ENCODE data around the gene TRABD2B.

The TRABD2B gene

DNA sequence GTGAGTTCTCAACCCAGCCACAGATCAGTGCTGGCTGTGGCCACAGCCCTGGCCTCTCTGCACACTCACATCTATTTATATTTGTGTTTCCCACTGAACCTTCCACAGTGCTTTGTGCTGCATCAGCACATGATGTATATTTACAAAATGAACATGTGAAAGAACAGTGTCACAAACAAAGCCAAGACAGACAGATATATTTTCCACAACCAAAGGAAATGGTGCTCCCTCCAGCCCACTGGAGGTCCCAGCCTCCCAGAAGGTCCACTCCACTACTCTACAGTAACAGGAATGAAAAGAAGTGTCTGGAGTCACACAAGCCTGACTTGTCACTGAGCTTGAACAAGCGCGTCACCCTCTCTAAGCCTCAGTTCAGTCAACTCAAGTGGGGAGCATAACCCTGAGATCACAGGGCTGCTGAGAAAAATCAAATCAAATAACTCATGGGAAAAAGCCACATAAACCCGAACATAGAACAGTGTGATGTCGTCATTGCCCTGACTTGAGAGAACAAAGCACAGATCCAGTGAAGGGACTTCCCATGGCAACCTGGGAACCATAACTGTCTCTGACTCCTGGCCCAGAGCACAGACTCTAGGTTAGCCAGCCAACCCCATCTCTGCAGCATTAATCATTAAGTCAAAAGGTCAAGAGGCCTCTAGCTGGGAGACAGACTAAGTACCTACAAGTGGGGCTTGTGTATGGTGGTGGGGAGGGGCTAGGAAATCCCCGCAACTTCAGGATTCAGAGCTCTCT is 121.2 kb downstream of the TRABD2B start:
- no peak for DNase-seq
- H2AFZ ChIP-seq (ENCODE audit: low read depth, low read length), result no peak overlapping the region
- H3K36me3 ChIP-seq (ENCODE audit: insufficient read depth, low read length), result no peaks in the 10 kb centered on the region
- H3K9ac ChIP-seq (ENCODE audit: low read depth, low read length), result no peak overlapping the region
- H3K9me3 ChIP-seq (ENCODE audit: insufficient read depth, low read length, severe bottlenecking), result no peaks in the 10 kb centered on the region
- no peaks in the 10 kb centered on the region for H3K4me1 ChIP-seq (ENCODE audit: insufficient read depth, low read length)
- H3K4me3 ChIP-seq (ENCODE audit: low read depth in 1 of 2, low read length in 2 of 2), result no peak overlapping the region
- no peaks in the 10 kb centered on the region for H4K20me1 ChIP-seq (ENCODE audit: insufficient read depth, low read length)
- ATAC-seq (ENCODE audit: insufficient read depth, low read depth), result no peak
- no peak overlapping the region for H3K4me2 ChIP-seq (ENCODE audit: insufficient read depth, low read length)
- H3K27me3 ChIP-seq (ENCODE audit: insufficient read depth, low read length, poor library complexity), result no peaks in the 10 kb centered on the region
- no peak for TF ChIP-seq CTCF (IDR thresholded peaks at IDR 0.05; ENCODE audit: borderline replicate concordance, extremely low read depth, low read length, poor library complexity, severe bottlenecking)
- no peak for TF ChIP-seq EZH2 (IDR thresholded peaks at IDR 0.05; ENCODE audit: borderline replicate concordance, low read depth, low read length, severe bottlenecking)
- H3K27ac ChIP-seq (ENCODE audit: low read length), result no peak overlapping the region
- no peaks in the 10 kb centered on the region for H3K79me2 ChIP-seq (ENCODE audit: insufficient read depth, low read length)

- H3K36me3 ChIP-seq (ENCODE audit: insufficient read depth, low read length), result no peaks in the 10 kb centered on the region
- ATAC-seq (ENCODE audit: insufficient read depth, low read depth), result no peak
Measured at GRCh38 chr1:47875036-47875435, 122.1 kb downstream of the TRABD2B start.

DNA sequence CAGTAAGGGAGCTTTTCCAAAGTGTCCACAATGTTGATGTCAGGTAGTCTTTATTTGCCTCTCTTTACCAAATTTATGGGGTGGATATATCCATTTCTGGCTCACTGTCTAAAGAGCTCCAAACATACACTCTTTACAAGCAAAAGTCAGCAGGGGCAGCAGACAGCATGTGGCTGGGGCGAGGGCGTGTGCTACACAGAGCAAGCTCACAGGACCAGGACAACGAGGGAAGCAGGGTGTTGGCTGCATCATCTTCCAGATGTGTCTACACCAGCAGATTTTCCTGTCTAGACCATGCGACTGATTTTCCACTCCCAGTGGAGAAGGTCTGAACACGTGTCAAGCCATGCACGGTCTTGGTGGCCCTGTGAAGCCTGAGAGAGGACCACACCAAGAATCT is 123.8 kb downstream of the TRABD2B start:
- Histone ChIP-seq H2AFZ (ENCODE audit: low read depth, low read length) (no peak overlapping the region), H3K79me2 (ENCODE audit: insufficient read depth, low read length) (no peaks in the 10 kb centered on the region), H3K4me2 (ENCODE audit: insufficient read depth, low read length) (no peak overlapping the region), H4K20me1 (ENCODE audit: insufficient read depth, low read length) (no peaks in the 10 kb centered on the region), H3K4me1 (ENCODE audit: insufficient read depth, low read length) (no peaks in the 10 kb centered on the region), H3K36me3 (ENCODE audit: insufficient read depth, low read length) (no peaks in the 10 kb centered on the region), H3K4me3 (ENCODE audit: low read depth in 1 of 2, low read length in 2 of 2) (no peak overlapping the region), H3K9ac (ENCODE audit: low read depth, low read length) (no peak overlapping the region), H3K9me3 (ENCODE audit: insufficient read depth, low read length, severe bottlenecking) (no peaks in the 10 kb centered on the region), H3K27ac (ENCODE audit: low read length) (no peak overlapping the region), H3K27me3 (ENCODE audit: insufficient read depth, low read length, poor library complexity) (no peaks in the 10 kb centered on the region)
- no peak for ATAC-seq (ENCODE audit: insufficient read depth, low read depth)
- DNase-seq, result no peak
- TF ChIP-seq EZH2 (IDR thresholded peaks at IDR 0.05; ENCODE audit: borderline replicate concordance, low read depth, low read length, severe bottlenecking), result no peak
- no peak for TF ChIP-seq CTCF (IDR thresholded peaks at IDR 0.05; ENCODE audit: borderline replicate concordance, extremely low read depth, low read length, poor library complexity, severe bottlenecking)

More at GRCh38 chr1:47875036-47875435, 122.1 kb downstream of the TRABD2B start:
- no peak for TF ChIP-seq CTCF (IDR thresholded peaks at IDR 0.05; ENCODE audit: borderline replicate concordance, extremely low read depth, low read length, poor library complexity, severe bottlenecking)
- TF ChIP-seq EZH2 (IDR thresholded peaks at IDR 0.05; ENCODE audit: borderline replicate concordance, low read depth, low read length, severe bottlenecking), result no peak
- Histone ChIP-seq H3K27me3 (ENCODE audit: insufficient read depth, low read length, poor library complexity) (no peaks in the 10 kb centered on the region), H3K27ac (ENCODE audit: low read length) (no peak overlapping the region), H2AFZ (ENCODE audit: low read depth, low read length) (no peak overlapping the region), H3K4me3 (ENCODE audit: low read depth in 1 of 2, low read length in 2 of 2) (no peak overlapping the region), H4K20me1 (ENCODE audit: insufficient read depth, low read length) (no peaks in the 10 kb centered on the region), H3K79me2 (ENCODE audit: insufficient read depth, low read length) (no peaks in the 10 kb centered on the region), H3K4me2 (ENCODE audit: insufficient read depth, low read length) (no peak overlapping the region), H3K9me3 (ENCODE audit: insufficient read depth, low read length, severe bottlenecking) (no peaks in the 10 kb centered on the region), H3K4me1 (ENCODE audit: insufficient read depth, low read length) (no peaks in the 10 kb centered on the region), H3K9ac (ENCODE audit: low read depth, low read length) (no peak overlapping the region)
- DNase-seq, result no peak

All from DND-41 (cell line).